Inferior parietal cortex (tissue), 1 donor: ENCODE measurements around the gene KICS2.

Experiments used
- DNase-seq: peaks from one replicate; pipeline ENCODE4 v3.0.0-alpha.2; 2016; ENCODE audit errors: extremely low spot score

KICS2 gene

DNA sequence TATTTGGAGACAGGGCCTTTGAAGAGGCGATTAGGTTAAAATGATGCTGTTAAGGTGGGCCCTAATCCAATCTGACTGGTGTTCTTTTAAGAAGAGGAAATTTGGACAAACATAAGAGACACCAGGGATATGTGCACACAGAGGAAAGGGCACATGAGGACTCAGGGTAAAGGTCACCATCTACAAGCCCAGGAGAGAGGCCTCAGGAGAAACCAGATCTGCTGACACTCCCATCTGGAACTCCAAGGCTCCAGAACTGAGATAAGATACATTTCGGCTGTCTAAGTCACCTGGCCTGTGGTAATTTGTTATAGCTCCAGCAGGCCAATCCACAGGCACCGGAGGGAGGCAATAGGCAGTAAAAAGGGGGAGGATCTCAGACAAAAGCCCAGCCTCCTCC, 48.6 kb downstream of the KICS2 start:
- DNase-seq = no peak
